ENCODE data around the gene MIS18BP1.

DNA sequence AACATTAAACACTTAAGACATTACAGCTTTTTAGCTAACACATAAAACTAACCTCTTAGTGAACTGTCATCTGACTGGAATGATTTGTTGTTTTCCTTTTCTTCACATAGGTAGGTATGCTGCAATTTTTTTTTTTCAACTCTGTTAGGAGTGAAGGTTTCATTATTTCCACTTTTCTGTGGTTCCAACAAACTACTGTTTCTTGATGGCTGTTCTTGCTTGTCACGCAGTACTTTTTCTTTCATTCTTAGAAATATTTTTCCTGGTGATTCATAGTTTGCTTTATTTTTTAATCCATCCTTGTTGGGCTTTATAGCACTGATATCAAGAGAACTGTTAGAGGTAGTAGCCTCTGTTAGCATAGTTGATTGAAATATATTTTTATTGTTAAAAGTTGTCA, 6.3 kb downstream of the MIS18BP1 start:
- TF ChIP-seq CREM (IDR thresholded peaks at IDR 0.05; ENCODE audit: low read depth) (no peak), LARP7 (IDR thresholded peaks at IDR 0.05) (no peak), BHLHE40 (IDR thresholded peaks at IDR 0.05; ENCODE audit: borderline replicate concordance in 1 of 2, low read depth in 2 of 2, low read length in 1 of 2) (no peak), CTCF (IDR thresholded peaks at IDR 0.05 in 2 of 3, conservative IDR thresholded peaks at IDR 0.05 in 1 of 3; ENCODE audit: control insufficient read depth in 2 of 3, extremely low read depth in 1 of 3, insufficient read depth in 1 of 3, low read depth in 3 of 3, low read length in 3 of 3) (no peak)
